Measurements from ENCODE around the gene SERPINB1.
"Not testable (repeated sequence)": the region's sequence is repeated elsewhere in the genome, so short reads cannot be mapped to it uniquely, and the experiment has no call there.

Gene SERPINB1

GRCh38 chr6:2881423-2881822, 39.8 kb upstream of the SERPINB1 start:
- POLR2A ChIA-PET = no interaction called here

GRCh38 chr6:2880156-2880555, 38.5 kb upstream of the SERPINB1 start:
- POLR2A ChIA-PET; DNase-seq (ENCODE audit: extremely low spot score): not testable (repeated sequence)
- CTCF ChIA-PET = interaction anchor here (1.3 to 2.4 kb wide), 3 partner anchors 11 to 72 kb away, joined by 3 to 8 read pairs (median 7); no protein-coding TSS in a partner anchor

More at GRCh38 chr6:2881423-2881822, 39.8 kb upstream of the SERPINB1 start:
- DNase-seq (ENCODE audit: extremely low spot score) = no peak
- TF ChIP-seq, protein P1, sequence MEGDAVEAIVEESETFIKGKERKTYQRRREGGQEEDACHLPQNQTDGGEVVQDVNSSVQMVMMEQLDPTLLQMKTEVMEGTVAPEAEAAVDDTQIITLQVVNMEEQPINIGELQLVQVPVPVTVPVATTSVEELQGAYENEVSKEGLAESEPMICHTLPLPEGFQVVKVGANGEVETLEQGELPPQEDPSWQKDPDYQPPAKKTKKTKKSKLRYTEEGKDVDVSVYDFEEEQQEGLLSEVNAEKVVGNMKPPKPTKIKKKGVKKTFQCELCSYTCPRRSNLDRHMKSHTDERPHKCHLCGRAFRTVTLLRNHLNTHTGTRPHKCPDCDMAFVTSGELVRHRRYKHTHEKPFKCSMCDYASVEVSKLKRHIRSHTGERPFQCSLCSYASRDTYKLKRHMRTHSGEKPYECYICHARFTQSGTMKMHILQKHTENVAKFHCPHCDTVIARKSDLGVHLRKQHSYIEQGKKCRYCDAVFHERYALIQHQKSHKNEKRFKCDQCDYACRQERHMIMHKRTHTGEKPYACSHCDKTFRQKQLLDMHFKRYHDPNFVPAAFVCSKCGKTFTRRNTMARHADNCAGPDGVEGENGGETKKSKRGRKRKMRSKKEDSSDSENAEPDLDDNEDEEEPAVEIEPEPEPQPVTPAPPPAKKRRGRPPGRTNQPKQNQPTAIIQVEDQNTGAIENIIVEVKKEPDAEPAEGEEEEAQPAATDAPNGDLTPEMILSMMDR (IDR thresholded peaks at IDR 0.05; ENCODE audit: control extremely low read depth, extremely low read depth, low read depth, missing control alignments) = no peak
- CTCF ChIA-PET = interaction anchor here (1.0 to 2.4 kb wide), 4 partner anchors 10 to 71 kb away, joined by 3 to 8 read pairs (median 5); no protein-coding TSS in a partner anchor

DNA sequence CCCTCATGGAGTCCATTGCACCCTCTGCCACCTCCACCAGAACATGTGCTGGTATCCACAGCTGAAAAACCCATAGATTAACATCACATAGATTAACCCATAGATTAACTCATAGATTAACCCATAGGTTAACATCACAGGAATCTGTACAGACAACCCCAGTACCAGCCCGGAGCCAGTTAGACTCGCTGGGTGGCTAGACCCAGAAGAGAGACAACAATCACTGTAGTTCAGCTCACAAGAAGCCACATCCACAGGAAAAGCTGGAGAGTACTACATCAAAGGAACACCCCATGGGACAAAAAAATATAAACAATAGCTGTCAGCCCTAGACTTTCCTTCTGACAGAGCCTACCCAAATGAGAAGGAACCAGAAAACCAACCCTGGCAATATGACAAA, 36.3 kb upstream of the SERPINB1 start:
- CTCF ChIA-PET = interaction anchor here (0.9 to 2.6 kb wide), 11 partner anchors 10 to 186 kb away, joined by 3 to 18 read pairs (median 4); no protein-coding TSS in a partner anchor
- DNase-seq (ENCODE audit: extremely low spot score) = no peak
- TF ChIP-seq, protein P1 (IDR thresholded peaks at IDR 0.05; ENCODE audit: control extremely low read depth, extremely low read depth, low read depth, missing control alignments) = no peak
- POLR2A ChIA-PET = interaction anchor here (0.8 to 1.7 kb wide), 3 partner anchors 9 to 21 kb away, joined by 4 to 7 read pairs (median 5); no protein-coding TSS in a partner anchor

DNA sequence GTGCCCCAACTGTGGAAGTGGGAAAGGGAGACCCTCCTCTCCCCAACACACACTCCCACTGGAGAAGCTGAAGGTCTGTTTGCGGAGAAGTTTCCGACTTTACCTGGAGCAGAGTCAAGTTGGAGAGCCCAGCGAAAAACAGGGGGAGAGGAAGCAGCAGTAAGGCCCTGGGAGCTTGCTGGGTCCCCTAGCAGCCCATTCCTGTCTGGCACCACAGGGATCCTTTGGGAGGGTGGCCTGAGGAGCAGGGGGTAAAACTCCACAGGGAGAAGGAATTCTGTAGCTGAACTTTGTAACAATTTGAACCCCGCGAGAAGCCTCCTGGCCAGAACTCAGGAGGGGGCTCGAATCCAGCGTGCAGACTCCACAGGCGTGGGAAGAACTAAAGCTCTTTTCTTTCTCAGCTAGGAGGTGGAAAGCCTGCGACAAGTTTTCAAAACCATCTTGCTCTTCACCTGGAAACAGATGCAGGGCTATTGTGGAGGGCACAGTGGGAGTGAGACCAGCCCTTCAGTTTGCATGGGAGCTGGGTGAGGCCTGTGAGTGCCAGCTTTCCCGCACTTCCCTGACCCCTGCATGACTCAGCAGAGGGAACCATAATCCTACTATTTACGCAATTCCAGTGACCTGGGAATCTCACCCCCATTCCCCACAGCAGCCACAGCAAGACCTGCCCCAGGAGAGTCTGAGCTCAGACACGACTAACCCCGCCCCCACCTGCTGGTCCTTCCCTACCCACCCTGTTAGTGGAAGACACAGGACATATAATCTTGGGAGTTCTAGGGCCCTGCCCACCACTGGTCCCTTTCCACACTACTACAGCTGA, 35.6 kb upstream of the SERPINB1 start:
- no peak for DNase-seq (ENCODE audit: extremely low spot score)
- ChIA-PET POLR2A (interaction anchor here (0.7 to 1.8 kb wide), 5 partner anchors 8 to 63 kb away, joined by 3 to 7 read pairs (median 4); no protein-coding TSS in a partner anchor), CTCF (interaction anchor here (0.9 to 2.6 kb wide), 13 partner anchors 9 to 55 kb away, joined by 3 to 18 read pairs (median 5); no protein-coding TSS in a partner anchor)
- TF ChIP-seq, protein P1 (IDR thresholded peaks at IDR 0.05; ENCODE audit: control extremely low read depth, extremely low read depth, low read depth, missing control alignments) = no peak

DNA sequence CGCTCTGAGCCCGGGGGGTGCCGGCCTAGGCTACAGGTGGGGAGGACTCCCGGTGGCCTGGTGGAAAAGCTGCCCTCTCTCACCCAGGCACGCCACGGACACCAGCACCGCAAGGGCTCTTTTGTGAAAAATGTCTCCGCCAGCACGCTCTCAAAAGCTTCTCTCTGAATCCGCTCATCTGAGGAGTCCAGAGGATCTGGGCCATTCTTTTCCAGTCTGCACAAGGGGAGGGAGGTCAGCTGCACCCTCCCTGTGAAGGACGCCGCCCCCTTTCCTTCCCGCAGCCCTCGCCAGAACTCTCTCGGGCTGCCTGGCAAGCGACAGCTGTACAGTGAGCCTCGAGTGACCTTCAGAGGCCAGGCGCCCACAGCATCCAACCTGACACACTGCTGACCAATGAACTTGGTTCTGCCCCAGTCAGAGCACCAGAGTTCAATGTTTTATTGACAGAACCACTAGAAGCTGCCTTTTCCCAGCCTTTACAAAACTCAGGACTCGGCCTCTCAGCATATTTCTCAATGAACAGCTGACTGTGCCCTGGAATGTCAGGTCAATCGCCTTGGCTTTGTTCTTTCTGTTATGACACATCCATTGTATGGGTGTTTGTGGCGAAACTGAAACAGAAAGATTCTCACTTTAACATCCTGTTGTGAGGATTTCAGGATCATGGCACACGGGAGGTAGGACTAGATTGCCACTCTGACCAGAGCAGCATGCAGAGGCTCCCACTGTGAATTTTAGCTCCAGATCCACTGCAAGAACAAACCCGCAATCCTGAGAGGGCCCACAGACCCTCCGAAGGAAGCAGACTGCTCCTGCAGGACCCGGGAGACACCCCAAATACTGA, 34.8 kb upstream of the SERPINB1 start:
- ChIA-PET CTCF (interaction anchor here (1.0 to 2.6 kb wide), 11 partner anchors 8 to 56 kb away, joined by 3 to 18 read pairs (median 3); no protein-coding TSS in a partner anchor), POLR2A (interaction anchor here (0.7 to 1.8 kb wide), 3 partner anchors 10 to 64 kb away, joined by 3 to 4 read pairs (median 3); no protein-coding TSS in a partner anchor)
- DNase-seq (ENCODE audit: extremely low spot score) = no peak
- TF ChIP-seq, protein P1 (IDR thresholded peaks at IDR 0.05; ENCODE audit: control extremely low read depth, extremely low read depth, low read depth, missing control alignments) = no peak

- peak; percentile 62 for DNase-seq (ENCODE audit: extremely low spot score)
- CTCF ChIA-PET = interaction anchor here (1.0 to 2.6 kb wide), 7 partner anchors 12 to 57 kb away, joined by 3 to 12 read pairs (median 3); no protein-coding TSS in a partner anchor
- POLR2A ChIA-PET = interaction anchor here (1.8 kb wide), 1 partner anchor 23 kb away, joined by 4 read pairs; no protein-coding TSS in a partner anchor
- TF ChIP-seq, protein P1 (IDR thresholded peaks at IDR 0.05; ENCODE audit: control extremely low read depth, extremely low read depth, low read depth, missing control alignments) = no peak
Measured at GRCh38 chr6:2875359-2876191, 33.9 kb upstream of the SERPINB1 start.
